Measurements from ENCODE around the gene JAKMIP1.

GRCh38 chr4:6194458-6195195 is 5.7 kb downstream of the JAKMIP1 start:
- TF ChIP-seq ZNF274 (IDR thresholded peaks at IDR 0.05; ENCODE audit: low read depth, low read length) (no peak), YY1 (IDR thresholded peaks at IDR 0.05; ENCODE audit: insufficient read depth, insufficient read length) (no peak), SUZ12 (IDR thresholded peaks at IDR 0.05; ENCODE audit: extremely low read depth, insufficient read depth, insufficient read length) (no peak)

Data from NT2/D1 (cell line).